ENCODE results near the gene CCDC106.

Gene CCDC106

DNA sequence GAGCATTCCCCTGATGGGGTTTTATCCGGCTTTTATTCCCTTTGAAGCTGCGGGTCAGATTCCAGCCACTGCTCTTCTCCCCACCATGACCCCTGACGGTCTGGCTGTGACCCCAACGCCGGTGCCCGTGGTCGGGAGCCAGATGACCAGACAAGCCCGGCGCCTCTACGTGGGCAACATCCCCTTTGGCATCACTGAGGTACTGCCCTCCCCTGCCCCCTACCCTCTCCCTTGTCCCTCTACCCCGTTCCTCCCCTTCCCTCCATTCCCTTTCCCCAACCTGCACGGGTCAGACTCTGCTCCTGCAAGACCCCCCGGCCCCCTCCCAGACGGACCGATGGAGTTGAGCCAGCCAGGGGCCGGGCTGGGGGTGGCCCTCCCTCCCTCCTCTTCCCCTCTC, 13.0 kb downstream of the CCDC106 start:
- TF ChIP-seq, protein P1, sequence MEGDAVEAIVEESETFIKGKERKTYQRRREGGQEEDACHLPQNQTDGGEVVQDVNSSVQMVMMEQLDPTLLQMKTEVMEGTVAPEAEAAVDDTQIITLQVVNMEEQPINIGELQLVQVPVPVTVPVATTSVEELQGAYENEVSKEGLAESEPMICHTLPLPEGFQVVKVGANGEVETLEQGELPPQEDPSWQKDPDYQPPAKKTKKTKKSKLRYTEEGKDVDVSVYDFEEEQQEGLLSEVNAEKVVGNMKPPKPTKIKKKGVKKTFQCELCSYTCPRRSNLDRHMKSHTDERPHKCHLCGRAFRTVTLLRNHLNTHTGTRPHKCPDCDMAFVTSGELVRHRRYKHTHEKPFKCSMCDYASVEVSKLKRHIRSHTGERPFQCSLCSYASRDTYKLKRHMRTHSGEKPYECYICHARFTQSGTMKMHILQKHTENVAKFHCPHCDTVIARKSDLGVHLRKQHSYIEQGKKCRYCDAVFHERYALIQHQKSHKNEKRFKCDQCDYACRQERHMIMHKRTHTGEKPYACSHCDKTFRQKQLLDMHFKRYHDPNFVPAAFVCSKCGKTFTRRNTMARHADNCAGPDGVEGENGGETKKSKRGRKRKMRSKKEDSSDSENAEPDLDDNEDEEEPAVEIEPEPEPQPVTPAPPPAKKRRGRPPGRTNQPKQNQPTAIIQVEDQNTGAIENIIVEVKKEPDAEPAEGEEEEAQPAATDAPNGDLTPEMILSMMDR (IDR thresholded peaks at IDR 0.05; ENCODE audit: low read depth, low read length, missing control alignments): no peak
- no peak overlapping the region for H3K4me3 ChIP-seq (replicated peaks; ENCODE audit: low read depth, low read length)
- DNase-seq (ENCODE audit: extremely low read depth, low read depth): no peak

DNA sequence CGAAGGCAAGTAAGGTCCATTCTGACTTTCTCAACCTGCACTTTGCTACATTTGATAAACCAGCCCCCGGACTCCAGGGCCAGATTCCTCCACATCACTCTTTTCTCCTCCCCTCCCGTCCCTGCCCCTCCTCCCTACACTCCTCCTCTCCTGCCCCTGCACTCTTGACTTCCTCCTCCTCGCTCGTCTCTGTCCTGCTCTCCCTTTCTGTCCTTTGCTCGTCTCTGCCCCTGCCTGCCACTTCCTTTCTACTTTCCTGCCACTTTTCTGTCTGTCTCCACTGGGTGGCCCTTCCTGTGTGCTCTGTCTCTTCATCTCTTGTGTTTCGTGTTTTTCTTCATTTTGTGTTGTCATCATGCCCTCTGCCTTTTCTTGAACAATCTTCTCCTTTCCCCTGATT, 13.8 kb downstream of the CCDC106 start:
- DNase-seq (ENCODE audit: extremely low read depth, low read depth): no peak
- no peak overlapping the region for H3K4me3 ChIP-seq (replicated peaks; ENCODE audit: low read depth, low read length)
- TF ChIP-seq, protein P1 (IDR thresholded peaks at IDR 0.05; ENCODE audit: low read depth, low read length, missing control alignments): no peak

DNA sequence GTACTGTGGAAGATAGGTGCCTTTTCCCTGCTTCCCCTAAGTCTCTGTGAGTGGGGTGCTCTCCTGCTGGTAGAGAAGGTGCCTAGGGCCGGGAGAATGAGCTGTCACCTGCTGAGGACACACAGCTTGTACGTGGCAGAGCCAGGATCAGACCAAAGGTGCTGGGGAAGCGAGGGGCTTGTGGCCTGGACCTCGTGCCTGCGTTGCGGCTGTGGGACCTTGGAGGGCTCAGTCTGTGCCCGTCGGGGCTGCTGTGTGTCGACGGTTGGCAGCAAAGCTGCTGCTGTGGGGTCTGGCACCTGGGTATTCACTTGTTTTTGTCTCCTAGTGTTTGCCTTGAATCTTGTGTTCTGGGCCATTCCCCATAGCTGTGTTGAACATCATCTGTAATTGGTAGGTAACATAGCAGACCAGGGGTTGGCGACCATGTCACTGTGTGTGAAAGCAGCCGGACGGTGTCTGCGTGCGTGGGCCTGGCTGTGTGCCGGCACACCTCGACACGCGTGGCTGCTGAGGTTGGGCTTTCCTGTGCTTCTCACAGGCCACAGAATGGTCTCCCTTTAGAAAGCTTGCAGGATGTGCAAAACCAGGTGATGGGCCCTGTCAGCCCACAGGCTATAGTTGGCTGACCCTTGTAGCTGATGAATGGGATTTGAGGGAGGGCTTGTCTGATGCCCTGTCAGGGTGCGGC, 16.0 kb downstream of the CCDC106 start:
- TF ChIP-seq, protein P1 (IDR thresholded peaks at IDR 0.05; ENCODE audit: low read depth, low read length, missing control alignments): no peak
- no peak for DNase-seq (ENCODE audit: extremely low read depth, low read depth)
- no peak overlapping the region for H3K4me3 ChIP-seq (replicated peaks; ENCODE audit: low read depth, low read length)

DNA sequence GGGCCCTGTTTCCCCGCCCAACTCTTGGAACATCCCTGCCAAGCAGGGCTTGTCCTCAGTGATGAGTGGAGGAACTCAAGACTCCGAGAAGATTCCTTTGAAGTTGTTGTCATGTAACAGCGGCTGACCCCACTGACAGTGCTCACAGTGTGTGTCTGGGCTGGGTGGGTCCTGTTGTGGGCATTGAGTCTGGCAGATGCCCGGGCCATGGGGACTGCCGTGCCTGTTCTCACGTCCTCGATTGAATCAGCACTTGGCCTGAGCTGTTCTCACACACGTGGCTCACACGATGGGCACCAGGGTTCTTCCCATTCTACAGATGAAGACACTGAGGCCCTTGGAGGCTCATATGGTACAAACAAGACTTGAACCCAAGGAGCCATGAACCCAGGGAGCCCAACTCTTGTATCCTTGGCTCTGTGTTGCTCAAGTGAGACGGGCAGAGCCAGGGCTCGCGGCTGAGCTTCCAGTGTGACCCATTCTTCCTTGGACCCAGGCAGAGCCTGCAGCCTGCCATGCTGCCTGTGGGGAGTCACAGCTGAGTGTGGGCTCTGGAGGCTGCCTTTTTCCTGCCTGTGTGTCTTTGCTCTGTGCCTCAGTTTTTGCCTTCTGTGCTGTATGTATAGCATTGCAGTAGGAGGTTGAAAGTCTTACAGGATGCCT, 18.5 kb downstream of the CCDC106 start:
- no peak overlapping the region for H3K4me3 ChIP-seq (replicated peaks; ENCODE audit: low read depth, low read length)
- TF ChIP-seq, protein P1 (IDR thresholded peaks at IDR 0.05; ENCODE audit: low read depth, low read length, missing control alignments): no peak
- DNase-seq (ENCODE audit: extremely low read depth, low read depth): no peak

DNA sequence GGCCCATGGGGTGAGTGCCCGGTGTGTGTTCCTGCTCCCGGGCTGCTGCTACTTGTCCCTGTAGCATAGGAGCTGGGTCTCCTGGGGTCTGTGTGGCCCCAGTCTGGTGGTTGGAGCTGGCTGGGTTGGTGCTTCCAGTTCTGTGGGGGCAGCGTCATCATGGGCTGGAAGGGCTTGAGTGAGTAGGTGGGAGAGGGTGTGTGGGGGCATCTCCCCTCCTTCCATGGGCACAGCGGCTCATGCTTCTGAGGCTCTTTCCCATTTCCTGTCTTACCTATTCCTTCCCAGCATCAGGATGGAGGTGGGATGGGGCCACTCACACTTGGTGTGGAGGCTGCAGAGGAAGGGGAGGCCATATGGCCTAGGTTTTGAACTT, 19.0 kb downstream of the CCDC106 start:
- H3K4me3 ChIP-seq (replicated peaks; ENCODE audit: low read depth, low read length): no peak overlapping the region
- DNase-seq (ENCODE audit: extremely low read depth, low read depth): no peak
- TF ChIP-seq, protein P1 (IDR thresholded peaks at IDR 0.05; ENCODE audit: low read depth, low read length, missing control alignments): no peak

DNA sequence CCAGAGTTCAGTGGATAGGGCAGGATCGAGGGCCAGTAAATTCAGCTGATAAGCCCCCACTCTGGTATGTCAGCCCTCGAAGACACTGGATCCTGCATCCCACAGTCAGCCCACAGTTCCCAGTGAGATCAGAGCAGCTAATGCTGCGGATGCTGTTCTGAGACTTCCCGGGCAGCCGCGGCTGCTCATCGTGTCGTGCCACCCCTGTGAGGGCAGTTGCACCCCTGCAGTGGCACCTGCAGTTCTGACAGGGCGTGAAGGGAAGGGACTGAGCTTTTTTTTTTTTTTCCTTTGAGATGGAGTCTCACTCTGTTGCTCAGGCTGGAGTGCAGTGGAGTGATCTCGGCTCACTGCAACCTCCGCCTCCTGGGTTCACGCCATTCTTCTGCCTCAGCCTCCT, 19.5 kb downstream of the CCDC106 start:
- no peak for DNase-seq (ENCODE audit: extremely low read depth, low read depth)
- no peak overlapping the region for H3K4me3 ChIP-seq (replicated peaks; ENCODE audit: low read depth, low read length)
- TF ChIP-seq, protein P1 (IDR thresholded peaks at IDR 0.05; ENCODE audit: low read depth, low read length, missing control alignments): no peak

Measured in HFF-Myc (cell line).